MCF 10A (cell line): ENCODE results near the gene C11orf58. TPM values are rescaled to one million over a fixed set of nuclear protein-coding genes. Genes with fewer than 3 reads are reported as not detected.

Experiments
- Bru-seq: library from RNA; stranded (reverse); fragments of 400-500 nt; gene quantifications from one replicate; lab custom pipeline; 2021; lab: Mats Ljungman, UMichigan
- BruChase-seq, 2 experiments: library from RNA; stranded (reverse); fragments of 400-500 nt; gene quantifications; one replicate each; lab custom pipeline; 2021; lab: Mats Ljungman, UMichigan
- BruUV-seq: library from RNA; stranded (reverse); fragments of 400-500 nt; replicated peaks from 2 replicates; lab custom pipeline; 2021; lab: Mats Ljungman, UMichigan
- CTCF ChIA-PET: fragments of 300-600 bp; sonication (Branson Sonifier 250); formaldehyde crosslinking; extraction: SDS; loops from one replicate; lab custom pipeline; 2021; ENCODE audit warnings: antibody characterized with exemption, inconsistent platforms; lab: Yijun Ruan, JAX
- POLR2A ChIA-PET: fragments of 300-600, 350-650 bp; sonication (Branson Sonifier 250); formaldehyde crosslinking; extraction: SDS; loops from one replicate; lab custom pipeline; 2020; ENCODE audit warnings: antibody characterized with exemption, inconsistent platforms; lab: Yijun Ruan, JAX
- DNase-seq: peaks from one replicate; pipeline ENCODE4 v3.0.0-alpha.2; 2018; ENCODE audit not compliant: unreplicated experiment
- H3K27ac Mint-ChIP-seq: one replicate; pipeline ENCODE4 v1.8.0; 2022; ENCODE audit warnings: mild to moderate bottlenecking, low read depth, mixed read lengths; ENCODE audit not compliant: unreplicated experiment
- H3K27me3 Mint-ChIP-seq: one replicate; pipeline ENCODE4 v1.8.0; 2022; ENCODE audit warnings: mixed read lengths; ENCODE audit not compliant: insufficient read depth, unreplicated experiment
- H3K36me3 Mint-ChIP-seq: one replicate; pipeline ENCODE4 v1.8.0; 2022; ENCODE audit warnings: mild to moderate bottlenecking, moderate library complexity, mixed read lengths; ENCODE audit not compliant: insufficient read depth, unreplicated experiment
- H3K4me1 Mint-ChIP-seq: one replicate; pipeline ENCODE4 v1.8.0; 2022; ENCODE audit warnings: mixed read lengths; ENCODE audit not compliant: insufficient read depth, unreplicated experiment
- H3K4me3 Mint-ChIP-seq: one replicate; pipeline ENCODE4 v1.8.0; 2022; ENCODE audit warnings: mild to moderate bottlenecking, moderate library complexity, mixed read lengths; ENCODE audit not compliant: unreplicated experiment
- H3K9me3 Mint-ChIP-seq: one replicate; pipeline ENCODE4 v1.8.0; 2022; ENCODE audit warnings: mixed read lengths; ENCODE audit not compliant: unreplicated experiment
- CTCF ChIP-seq: fragments of 200-600 bp; IDR thresholded peaks from one replicate; pipeline ENCODE4 v1.8.0; 2022; ENCODE audit warnings: antibody characterized with exemption, mild to moderate bottlenecking; ENCODE audit not compliant: unreplicated experiment
- intact Hi-C: fragments of 100-400 bp; cut with micrococcal nuclease; formaldehyde crosslinking; loops from 2 replicates; pipeline ENCODE4 v1.14.1; 2022
- long read RNA-seq: library from polyadenylated mRNA; stranded (forward); transcript quantifications from one replicate; pipeline ENCODE4 v2.0.0, GENCODE V29; 2022
- total RNA-seq: library from RNA; stranded (reverse); gene quantifications from 2 replicates; pipeline ENCODE4 v1.2.3, GENCODE V29; 2022

Gene C11orf58
- total RNA-seq (230 and 249 TPM in 2 replicates), Bru-seq, nascent RNA (percentile 97 among the genes with signal in this experiment), BruChase-seq, experiment 1, labeled RNA remaining after a 6-hour chase (percentile 98 among the genes with signal in this experiment), BruChase-seq, experiment 2, labeled RNA remaining after a 2-hour chase (percentile 98 among the genes with signal in this experiment)
- long read RNA-seq, full-length matches to known transcripts: 502 of 546 reads
- long read RNA-seq, partial matches to known transcripts: 1 of 546 reads
- long read RNA-seq, other reads (novel, unspliced or antisense): 43 of 546 reads

GRCh38 chr11:16738193-16738946, at the start of gene C11orf58:
Gene C11orf58 (plus strand): TSS chr11:16738647. CDS start chr11:16738779, 132 bp downstream.
- no TSS peak for BruUV-seq
- Mint-ChIP-seq H3K9me3 (no peaks in the 10 kb centered on the region), H3K4me1 (peaks cover 25% of the 10 kb centered on the region), H3K27me3 (no peaks in the 10 kb centered on the region), H3K4me3 (no peak within 1 kb of the TSS), H3K36me3 (peaks cover 20% of the 10 kb centered on the region), H3K27ac (no peak within 1 kb of the TSS)
- TF ChIP-seq CTCF: no peak
- intact Hi-C loops: loop anchor here (1.0 kb wide), 1 partner anchor 106 kb away; no protein-coding TSS in a partner anchor
- ChIA-PET POLR2A (interaction anchor here (0.6 to 2.9 kb wide), 36 partner anchors 7 to 1959 kb away, joined by 3 to 26 read pairs (median 4); partner anchors contain the start of gene RPS13), CTCF (interaction anchor here (0.5 to 1.4 kb wide), 4 partner anchors 47 to 125 kb away, joined by 3 to 7 read pairs (median 4); no protein-coding TSS in a partner anchor)
- peak; percentile 98 for DNase-seq

DNA sequence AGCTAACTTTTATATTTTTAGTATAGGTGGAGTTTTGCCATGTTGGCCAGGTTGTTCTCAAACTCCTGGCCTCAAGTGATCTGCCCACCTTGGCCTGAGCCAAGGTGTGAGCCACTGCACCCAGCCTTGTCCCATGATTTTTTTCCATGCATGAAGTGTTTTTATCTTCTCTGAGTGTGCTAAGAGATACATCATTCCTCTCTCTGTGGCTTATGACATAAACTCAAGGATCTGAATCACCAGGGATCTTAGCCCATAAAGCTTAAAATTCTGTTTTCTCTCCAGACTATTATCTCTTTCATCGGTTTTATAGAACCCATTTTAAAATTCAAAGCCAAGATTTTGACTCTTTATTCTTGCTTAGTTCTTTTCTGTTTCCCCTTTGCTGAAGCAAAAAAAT, 48.4 kb upstream of the C11orf58 start:
- Mint-ChIP-seq H3K9me3 (no peaks in the 10 kb centered on the region), H3K27ac (no peak overlapping the region), H3K4me3 (no peak overlapping the region), H3K36me3 (no peaks in the 10 kb centered on the region), H3K27me3 (peaks cover 26% of the 10 kb centered on the region), H3K4me1 (no peaks in the 10 kb centered on the region)
- CTCF ChIA-PET: no interaction called here
- POLR2A ChIA-PET: interaction anchor here (0.5 kb wide), 1 partner anchor 70 kb away, joined by 3 read pairs; no protein-coding TSS in a partner anchor
- no peak for TF ChIP-seq CTCF
- no TSS peak for BruUV-seq
- no peak for DNase-seq
- intact Hi-C loops: no loop called here

DNA sequence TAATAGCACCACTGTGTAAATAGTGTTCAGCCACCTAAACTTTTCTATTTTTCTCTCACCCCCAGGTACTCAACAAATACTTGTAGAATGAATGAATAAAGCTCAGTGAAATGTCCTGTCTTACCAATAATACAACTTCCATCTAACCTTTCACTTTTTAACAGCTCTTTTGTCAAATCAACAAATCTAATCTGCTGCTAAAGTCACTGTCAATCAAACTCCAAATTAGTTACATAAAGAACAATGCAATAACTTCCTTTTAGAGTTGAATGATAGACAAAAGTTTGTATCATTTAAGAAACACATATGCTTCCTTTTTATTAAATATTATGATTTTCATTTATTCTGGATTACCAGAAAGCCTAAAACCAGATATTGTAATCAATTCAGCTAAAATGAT, 34.7 kb upstream of the C11orf58 start:
- BruUV-seq: no TSS peak
- intact Hi-C loops: no loop called here
- H3K4me3 Mint-ChIP-seq: no peak overlapping the region
- H3K4me1 Mint-ChIP-seq: no peaks in the 10 kb centered on the region
- DNase-seq: no peak
- ChIA-PET CTCF (no interaction called here), POLR2A (no interaction called here)
- no peak for TF ChIP-seq CTCF
- no peaks in the 10 kb centered on the region for H3K9me3 Mint-ChIP-seq
- H3K36me3 Mint-ChIP-seq: no peaks in the 10 kb centered on the region
- no peak overlapping the region for H3K27ac Mint-ChIP-seq
- H3K27me3 Mint-ChIP-seq: peaks cover 11% of the 10 kb centered on the region

DNA sequence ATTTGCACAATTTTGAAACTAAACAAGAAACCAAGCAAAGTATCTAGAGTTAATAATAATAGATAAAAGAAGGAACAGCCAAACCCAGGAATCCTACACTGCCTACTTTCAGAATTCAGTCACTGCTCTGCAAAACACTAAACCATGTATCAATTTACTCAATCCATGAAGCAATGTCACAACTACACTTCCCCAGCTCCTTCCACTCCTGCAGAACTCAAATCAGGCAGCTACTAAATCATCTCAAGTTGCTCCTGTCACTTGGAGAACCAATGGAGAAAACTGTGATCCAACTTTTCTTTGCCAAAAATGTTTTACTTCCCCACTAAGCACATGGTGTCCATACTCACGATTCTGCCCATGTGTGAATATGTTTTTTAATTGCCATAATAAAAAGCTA, 24.9 kb upstream of the C11orf58 start:
- CTCF ChIA-PET: interaction anchor here (0.6 kb wide), 1 partner anchor 21 kb away, joined by 3 read pairs; no protein-coding TSS in a partner anchor
- BruUV-seq: no TSS peak
- Mint-ChIP-seq H3K9me3 (no peaks in the 10 kb centered on the region), H3K36me3 (no peaks in the 10 kb centered on the region), H3K27ac (no peak overlapping the region), H3K27me3 (peaks cover 12% of the 10 kb centered on the region), H3K4me1 (no peaks in the 10 kb centered on the region), H3K4me3 (no peak overlapping the region)
- intact Hi-C loops: no loop called here
- no peak for DNase-seq
- no peak for TF ChIP-seq CTCF
- POLR2A ChIA-PET: no interaction called here
